NCI-H1436 (cell line): Measurements from ENCODE around the gene KDM6A.
A peak's percentile ranks its signal among the peaks of the same experiment; 100 is the strongest.
"Not testable (repeated sequence)": the region's sequence is repeated elsewhere in the genome, so short reads cannot be mapped to it uniquely, and the experiment has no call there.

Experiments
- DNase-seq: peaks from one replicate; lab custom pipeline; 2025; lab: John Stamatoyannopoulos, UW

Gene KDM6A

DNA sequence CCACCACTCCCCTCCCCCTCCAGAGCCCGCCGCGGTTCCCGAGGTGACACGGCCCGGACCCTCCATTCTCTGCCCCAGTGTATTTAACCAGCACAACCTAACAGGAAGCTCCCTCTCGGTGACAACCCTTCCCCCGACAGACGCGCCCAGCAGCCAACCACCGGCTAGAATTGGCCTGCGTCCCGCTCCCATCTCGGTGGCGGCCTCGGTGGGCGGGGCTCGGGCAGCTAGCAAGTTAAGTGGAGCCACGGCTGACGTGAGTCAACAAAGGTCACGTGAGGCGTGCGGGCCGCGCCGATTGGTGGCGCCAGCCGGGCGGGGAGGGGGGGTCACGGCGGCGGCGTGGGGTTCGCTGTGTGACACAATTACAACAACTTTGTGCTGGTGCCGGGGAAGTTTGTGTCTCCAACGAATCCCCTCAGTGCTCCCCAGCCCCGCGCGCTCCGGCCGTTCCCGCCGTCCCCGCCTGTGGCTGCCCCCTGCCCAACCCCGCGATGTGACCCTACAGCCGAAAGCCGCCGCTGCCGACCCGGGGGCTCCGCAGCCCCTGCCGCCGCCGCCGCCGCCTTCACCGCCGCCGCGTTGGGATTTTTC, at the start of gene KDM6A:
TSS of gene KDM6A (plus strand) at position 368 of the 594 bp plus-strand sequence. CDS start 364 bp downstream, outside the sequence.
- peak; percentile 86 for DNase-seq

DNA sequence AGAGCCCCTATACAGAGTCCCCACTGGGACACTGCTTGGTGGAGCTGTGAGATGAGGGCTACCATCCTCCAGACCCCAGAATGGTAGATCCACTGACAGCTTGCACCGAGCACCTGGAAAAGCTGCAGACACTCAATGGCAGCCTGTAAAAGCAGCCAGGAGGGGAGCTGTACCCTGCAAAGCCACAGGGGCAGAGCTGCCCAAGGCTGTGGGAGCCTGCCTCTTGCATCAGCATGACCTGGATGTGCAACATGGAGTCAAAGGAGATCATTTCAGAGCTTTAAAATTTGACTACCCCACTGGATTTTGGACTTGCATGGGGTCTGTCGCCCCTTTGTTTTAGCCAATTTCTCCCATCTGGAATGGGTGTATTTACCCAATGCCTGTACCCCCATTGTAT, 49.8 kb upstream of the KDM6A start:
- DNase-seq: not testable (repeated sequence)

DNA sequence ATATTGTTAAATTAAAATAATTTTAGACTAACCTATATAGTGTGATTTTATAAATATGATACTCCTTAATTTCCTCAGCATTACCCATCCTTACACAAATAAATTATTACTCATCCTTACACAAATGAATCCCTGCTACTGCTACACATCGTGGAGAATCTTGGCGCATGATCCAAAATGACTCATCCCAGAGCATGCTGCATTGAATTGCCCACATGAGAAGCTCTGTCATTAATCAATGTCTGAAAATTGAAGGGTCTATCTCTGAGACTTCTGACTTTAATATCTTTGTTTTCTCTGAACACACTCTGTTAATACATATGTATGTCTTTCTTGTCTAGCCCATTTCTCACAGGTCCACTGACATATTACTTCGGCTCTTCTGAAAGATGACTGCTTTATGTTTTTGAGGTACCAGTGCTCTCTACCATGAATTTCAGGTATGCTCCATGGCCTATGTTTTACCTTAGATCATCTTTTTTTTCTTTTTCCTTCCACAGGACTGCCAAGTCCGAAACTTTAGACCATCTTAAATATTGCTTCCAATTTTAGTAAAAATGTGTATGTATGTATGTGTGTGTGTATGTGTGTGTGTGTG, 44.9 kb upstream of the KDM6A start:
- DNase-seq: no peak

DNA sequence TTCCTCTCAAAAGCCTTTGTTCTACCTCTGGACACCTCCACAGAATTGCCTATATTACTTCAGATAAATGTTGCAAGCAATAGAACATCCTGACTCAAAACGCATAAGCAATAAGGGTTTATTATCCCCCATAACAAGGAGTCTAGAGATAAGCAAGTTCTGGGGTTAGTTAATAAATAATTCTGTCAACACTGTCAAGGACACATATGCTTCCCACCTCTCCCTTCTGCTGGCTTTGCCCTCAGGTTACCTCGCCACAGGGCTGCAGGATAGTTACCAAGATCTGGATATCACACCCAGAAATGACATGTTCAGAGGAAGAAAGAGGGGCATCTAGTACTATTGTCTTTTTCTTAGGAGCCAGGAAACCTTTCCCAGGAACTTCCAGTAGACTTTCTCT, 43.2 kb upstream of the KDM6A start:
- DNase-seq: no peak

DNA sequence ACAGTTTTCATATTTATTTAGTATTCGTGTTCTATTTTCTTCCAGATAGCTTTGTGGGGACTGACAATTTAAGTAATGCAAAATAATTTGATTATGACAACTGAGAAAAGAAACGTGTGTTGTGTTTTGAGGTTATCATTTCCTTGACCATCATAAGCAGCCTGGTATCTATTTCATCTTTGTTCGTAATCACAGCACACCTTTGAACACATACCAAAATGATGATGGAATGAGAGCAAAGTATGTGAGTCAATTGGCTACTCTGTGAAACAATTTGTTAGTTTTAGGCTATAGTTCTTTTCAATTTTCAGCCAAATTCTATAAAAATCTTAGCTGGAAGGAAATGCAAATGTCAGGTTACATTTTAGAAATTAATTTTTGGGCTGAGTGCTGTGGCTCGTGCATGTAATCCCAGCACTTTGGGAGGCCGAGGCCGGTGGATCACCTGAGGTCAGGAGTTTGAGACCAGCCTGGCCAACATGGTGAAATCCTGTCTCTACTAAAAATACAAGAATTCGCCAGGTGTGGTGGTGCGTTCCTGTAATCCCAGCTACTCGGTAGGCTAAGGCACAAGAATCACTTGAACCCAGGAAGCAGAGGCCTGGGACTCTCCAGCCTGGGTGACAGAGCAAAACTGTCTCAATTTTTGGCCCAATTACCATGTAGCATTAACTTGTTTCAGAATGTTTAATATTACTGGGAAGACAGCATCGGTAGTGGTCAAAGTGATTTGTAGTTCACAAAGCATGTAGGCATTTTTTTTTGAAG, 30.3 kb upstream of the KDM6A start:
- DNase-seq: no peak

DNA sequence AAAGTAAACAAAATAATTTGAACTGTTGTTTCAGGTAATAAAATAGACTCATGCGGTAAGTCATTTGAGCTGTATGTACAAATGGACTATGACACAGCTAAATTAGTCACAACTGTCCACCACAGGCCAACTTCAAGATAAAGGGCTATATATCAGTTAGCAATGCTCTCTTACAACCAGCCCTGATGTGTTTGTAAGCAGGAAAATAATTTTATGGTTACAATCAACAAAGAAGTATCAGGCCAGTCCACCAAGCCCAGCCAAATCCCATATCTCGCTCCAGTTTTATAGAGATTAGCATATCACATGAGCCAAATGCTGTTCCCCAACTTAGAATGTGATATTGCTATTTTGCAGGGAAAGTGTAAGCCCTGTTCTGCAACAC, 29.7 kb upstream of the KDM6A start:
- no peak for DNase-seq

DNA sequence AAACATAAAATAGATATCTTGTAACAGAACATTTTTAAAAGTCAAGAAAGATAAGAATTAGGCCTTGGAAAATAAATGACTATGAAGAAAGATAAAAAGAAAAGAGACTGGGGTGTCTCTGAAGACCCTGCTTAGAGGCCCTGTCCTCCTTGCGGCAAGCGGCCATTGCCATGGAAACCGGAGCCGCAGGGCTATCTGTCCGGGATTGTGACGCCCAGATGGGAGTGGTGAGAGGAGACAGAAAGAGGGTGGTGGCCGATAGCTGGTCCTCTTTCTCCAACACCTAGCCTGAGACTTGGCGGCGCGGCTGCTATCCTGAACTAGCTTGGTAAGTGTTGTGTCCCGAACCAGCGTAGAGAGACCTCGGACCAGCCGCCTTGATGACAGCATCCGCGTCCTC, 29.2 kb upstream of the KDM6A start, which contains the start of gene DUSP21:
TSS of gene DUSP21 (plus strand) at position 269 of the 400 bp plus-strand sequence. CDS start at position 381, 112 bp downstream.
- no peak for DNase-seq

DNA sequence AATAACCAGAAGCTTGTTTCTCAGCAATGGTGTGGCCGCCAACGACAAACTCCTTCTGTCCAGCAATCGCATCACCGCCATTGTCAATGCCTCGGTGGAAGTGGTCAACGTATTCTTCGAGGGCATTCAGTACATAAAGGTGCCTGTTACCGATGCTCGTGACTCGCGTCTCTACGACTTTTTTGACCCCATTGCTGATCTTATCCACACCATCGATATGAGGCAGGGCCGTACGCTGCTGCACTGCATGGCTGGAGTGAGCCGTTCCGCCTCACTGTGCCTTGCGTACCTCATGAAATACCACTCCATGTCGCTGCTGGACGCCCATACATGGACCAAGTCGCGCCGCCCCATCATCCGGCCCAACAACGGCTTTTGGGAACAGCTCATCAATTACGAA, 28.8 kb upstream of the KDM6A start:
- DNase-seq: no peak

DNA sequence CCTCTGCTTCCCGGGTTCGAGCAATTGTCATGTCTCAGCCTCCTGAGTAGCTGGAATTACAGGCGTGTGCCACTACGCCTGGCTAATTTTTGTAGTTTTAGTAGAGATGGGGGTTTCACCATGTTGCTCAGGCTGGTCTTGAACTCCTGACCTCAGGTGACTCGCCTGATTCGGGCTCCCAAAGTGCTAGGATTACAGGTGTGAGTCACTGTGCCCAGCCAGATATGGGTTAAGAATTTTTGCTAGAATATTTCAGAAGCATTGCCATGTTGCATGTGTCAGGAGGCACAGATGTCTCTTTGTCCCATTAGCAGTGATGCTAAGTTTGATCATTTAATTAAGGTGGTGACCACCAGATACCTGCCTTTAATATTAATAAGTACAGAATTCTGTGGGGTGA, 22.1 kb upstream of the KDM6A start:
- not testable (repeated sequence) for DNase-seq

DNA sequence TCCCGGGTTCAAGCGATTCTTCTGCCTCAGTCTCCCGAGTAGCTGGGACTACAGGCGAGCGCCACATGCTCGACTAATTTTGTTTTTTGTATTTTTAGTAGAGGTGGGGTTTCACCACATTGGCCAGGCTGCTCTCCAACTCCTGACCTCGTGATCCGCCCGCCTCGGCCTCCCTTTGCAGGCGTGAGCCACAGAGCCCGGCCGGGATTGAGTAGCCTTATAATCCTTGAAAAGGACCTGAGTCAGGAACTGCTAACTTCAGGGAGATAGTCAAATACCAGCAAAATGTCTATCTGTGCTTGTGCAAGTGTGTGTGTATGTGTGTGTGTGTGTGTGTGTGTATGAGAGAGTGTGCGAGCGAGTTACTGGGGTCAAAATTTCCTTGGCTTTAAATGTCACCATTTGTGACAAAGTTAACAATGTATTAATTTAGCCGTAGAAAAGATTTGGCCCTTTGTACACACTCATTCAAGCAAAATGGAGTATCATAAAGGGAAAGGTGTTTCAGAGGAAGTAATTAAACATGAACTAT, 1.8 kb upstream of the KDM6A start:
- DNase-seq: no peak

DNA sequence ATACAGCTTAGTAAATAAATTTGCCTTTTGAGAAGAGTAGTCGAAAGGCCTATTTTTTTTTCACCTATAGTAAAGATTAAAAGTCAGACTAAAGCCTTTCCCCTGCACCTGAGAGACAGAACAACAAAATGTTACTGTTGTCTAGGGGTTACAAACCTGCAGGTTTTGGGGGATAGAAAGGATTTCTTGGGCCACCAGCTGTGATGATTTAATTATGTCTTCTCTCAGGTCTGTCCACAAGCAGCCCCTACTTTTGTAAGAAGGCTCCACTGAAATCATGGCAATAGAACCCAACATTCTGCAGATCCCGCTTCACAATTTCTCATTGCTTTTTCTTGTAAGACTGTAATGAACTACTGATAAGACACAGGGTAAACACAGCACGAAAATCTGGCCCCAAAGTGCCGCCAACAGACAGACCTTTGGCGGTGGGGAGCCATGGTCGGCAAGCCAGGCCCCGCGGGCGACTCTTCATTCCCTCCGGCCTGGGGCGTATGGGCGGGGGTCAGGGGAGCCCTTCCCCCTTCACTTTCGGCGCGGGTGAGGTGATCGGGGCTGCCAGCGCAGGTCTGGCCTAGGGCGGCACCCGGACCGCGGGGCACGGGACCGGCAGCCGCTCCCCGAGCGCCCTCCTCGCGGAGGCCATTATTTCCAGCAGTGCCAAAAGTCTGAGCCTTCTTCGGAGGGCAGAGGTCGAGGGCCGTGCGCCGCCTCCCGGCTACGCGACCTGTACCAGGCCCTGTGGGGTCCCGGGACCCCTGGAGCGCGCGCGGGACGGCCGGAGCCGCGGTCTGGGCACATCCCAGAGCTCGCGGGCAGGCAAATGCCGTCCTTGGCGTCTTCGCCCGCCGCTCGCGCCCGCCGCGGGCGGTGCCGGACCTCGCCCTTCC, 812 bp upstream of the KDM6A start:
- DNase-seq: no peak

DNA sequence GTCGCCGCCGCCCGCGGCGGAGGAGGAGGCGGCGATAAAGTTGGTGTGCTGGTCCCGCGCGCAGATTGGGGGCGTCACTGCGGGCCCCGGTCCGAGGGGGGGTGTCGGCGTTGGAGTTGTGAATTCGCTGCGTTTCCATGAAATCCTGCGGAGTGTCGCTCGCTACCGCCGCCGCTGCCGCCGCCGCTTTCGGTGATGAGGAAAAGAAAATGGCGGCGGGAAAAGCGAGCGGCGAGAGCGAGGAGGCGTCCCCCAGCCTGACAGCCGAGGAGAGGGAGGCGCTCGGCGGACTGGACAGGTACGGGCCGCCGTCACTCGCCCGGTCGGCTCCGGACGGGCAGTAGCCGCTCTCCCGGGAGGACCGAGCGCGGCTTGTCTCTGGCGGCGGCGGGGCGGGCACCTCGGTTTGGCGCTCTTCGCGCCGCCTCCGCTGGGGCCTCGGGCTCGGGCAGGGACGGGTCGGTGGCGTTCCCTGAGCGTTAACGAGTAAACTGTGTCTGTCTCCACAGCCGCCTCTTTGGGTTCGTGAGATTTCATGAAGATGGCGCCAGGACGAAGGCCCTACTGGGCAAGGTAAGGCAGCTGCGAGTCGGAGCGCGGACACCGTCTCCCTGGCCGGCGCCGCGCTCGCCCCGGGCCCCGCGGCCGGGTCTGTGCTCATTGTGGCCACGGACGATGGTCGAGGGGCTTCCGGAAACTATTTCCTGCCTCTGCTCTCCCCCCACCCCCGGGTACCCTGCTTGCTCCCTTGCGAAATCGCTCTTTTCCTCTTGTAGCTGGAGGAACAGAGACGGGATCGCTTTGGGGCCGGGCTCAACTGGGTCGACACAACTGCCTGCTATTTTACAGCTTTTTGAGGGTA, 658 bp downstream of the KDM6A start:
- DNase-seq: no peak

DNA sequence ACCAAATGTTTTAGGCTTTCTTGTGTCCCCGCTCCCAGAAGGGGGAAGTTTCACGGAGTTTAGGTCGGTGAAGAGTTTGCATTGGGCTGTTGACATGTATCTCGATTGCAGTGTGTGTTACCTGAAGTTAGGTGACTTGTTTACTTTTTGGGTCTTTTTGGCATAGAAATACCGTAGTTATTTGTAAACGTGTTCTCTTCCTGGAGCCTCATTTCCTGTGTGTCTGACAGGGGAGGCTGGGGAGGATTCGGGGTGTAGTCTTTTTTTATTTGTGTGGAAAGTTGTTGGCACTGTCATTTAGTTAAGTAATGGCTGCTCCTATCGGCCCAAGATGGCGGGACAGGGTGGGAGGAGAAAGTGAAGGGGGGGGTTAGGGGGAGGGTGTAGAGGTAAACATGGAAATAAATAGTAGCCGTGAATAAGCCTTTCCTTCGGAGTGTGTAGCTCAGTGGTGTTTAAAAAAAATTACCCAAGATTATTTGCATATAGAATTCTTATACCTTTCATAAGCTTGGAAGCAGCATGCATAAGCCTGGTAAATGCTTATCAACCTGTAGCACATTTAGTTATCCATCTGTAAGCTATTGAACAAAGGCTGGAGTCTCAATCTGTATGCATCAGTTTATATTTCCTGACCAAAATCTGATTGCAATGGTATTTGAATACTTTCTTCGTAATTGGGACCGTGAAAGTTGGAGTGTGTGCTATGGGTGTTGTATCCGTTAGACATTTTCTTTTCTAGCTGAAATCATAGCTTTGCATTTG, 1.6 kb downstream of the KDM6A start:
- DNase-seq: no peak

DNA sequence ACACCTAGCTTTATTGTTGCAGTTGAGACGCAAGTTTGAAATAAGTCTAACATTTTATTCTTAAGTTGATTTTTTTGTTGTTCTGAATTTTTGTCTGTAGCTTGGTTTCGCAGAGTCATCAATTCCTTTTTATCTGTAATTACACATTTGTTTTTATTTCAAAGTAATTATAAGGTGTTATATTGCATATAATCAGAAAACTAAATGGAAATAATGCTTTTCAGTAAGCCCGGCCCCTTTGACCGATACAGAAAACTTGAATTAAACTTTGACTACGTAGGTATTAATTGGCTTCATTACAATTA, 2.1 kb downstream of the KDM6A start:
- no peak for DNase-seq

DNA sequence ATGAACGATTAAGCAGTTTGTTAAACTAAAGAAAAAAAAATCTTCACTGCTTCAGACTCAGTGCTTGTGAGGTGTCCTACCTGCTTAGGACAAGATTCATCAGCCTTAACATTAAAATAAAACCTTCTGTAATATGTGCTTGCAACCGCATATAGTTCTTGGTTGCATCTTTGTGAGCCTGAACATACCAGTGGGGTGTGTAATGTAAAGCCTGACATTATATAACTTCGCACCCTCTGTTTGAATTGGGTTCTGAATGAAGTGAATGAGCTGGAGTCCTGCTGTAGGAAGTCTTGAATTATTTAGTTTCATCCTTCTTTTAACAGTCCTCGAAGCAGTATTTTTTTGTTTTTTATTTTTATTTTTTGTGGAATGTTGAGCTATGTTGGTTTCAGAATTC, 3.1 kb downstream of the KDM6A start:
- no peak for DNase-seq

DNA sequence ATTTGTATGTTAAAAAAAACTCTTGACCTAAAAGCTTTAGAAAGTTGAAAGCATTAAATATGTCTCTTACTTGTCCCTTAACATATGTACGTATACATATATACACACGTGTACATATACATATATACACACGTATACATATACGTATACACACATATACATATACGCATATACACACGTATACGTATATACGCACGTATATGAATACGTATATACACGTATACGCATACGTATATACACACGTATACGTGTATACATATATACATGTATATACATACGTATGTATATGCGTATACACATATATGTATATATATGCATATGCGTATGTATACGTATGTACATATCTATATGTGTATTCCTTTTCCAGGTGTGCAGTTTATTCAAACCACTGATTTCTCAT, 3.8 kb downstream of the KDM6A start:
- no peak for DNase-seq

DNA sequence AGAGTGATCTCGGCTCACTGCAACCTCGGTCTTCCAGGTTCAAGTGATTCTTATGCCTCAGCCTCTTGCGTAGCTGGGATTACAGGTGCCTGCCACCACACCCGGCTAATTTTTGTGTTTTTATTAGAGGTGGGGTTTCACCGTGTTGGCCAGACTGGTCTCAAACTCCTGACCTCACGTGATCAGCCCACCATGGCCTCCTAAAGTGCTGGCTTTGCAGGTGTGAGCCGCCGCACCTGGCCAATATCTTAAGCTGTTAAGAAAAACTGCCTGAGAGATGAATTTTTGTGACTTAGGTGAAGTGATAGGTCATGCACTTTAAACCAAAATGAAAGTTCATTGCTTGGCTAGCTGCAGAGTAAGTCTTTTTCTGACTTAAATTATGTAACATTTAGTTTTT, 5.8 kb downstream of the KDM6A start:
- no peak for DNase-seq

DNA sequence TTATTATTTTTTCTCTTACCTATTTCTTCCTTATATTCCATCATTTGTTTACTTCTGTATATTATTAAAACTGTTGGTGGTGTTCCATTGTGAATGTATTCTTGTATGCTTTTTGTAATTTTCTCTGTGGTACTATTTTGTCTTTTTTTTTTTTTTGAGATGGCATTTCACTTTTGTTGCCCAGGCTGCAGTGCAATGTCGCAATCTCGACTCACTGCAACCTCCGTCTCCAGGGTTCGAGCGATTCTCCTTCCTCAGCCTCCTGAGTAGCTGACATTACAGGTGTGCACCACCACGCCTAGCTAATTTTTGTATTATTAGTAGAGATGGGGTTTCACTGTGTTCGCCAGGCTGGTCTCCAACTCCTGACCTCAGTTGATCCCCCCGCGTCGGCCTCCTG, 8.6 kb downstream of the KDM6A start:
- no peak for DNase-seq

DNA sequence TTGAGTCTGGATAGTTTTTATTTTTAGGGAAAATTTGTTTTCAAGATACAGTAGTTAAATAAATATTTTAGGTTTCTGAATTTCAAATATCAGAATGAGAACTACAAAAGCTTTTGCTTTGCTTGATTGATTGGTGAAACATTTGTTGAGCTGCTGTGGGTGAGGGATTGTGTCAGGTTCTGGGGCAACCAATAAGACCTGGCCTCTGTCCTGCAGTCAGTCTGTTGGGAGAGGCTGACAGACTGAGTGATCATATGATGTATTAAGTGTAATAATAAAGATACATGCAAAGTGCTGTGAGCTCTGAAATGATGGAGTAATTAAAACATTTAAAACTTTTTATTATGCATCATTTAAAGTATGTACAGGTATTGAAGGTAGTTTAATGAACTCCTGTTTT, 9.6 kb downstream of the KDM6A start:
- no peak for DNase-seq

DNA sequence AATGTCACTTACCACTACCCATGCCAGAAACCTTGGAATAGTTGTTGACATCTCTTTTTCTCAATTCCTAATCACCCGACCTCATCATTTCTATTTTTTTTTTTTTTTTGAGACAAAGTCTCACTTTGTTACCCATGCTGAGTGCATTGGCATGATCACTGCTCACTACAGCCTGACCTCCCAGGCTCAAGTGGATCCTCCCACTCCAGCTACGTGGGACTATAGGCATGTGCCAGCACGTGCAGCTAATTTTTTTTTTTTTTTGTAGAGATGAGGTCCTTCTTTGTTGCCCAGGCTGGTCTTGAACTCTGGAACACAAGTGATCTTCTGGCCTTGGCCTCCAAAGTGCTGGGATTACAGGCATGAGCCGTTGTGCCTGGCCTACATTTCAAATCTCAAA, 12.0 kb downstream of the KDM6A start:
- no peak for DNase-seq

DNA sequence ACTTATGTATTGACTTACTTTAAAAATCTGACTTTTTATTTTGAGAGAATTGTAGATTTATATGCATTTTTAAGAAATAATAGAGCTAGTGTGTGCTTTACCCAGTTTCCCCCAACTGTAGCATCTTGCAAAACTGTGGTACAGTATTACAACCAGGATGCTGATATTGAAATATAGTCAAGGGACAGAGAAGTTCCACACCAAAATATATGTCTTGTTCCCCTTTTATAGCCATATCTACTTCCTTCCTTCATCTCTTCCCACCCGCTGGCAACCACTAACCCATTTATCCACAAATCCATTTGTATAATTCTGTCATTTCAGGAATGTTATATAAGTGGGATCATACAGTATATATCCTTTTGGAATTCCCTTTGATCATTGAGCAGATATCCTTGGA, 16.8 kb downstream of the KDM6A start:
- DNase-seq: no peak
